Measurements from ENCODE around the gene COX17. TPM values are rescaled to one million over a fixed set of nuclear protein-coding genes. Genes with fewer than 3 reads are reported as not detected.

Gene COX17
- total and polyA plus RNA-seq, 2 experiments from 2014 or later, result 28.3 to 87.2 TPM

GRCh38 chr3:119625451-119626153 is 51.6 kb downstream of the COX17 start:
- H3K27me3 ChIP-seq, result no peaks in the 10 kb centered on the region
- H4K20me1 ChIP-seq (ENCODE audit: insufficient read depth, poor library complexity, severe bottlenecking), result no peaks in the 10 kb centered on the region
- H3K4me1 ChIP-seq (ENCODE audit: insufficient read depth), result no peaks in the 10 kb centered on the region
- no peaks in the 10 kb centered on the region for H3K9me3 ChIP-seq (ENCODE audit: low read depth)
- no peak for DNase-seq (ENCODE audit: low spot score)
- no peak overlapping the region for H3K4me3 ChIP-seq
- H2AFZ ChIP-seq, result no peak overlapping the region
- WGBS (ENCODE audit: low lambda C conversion rate, missing lambda C conversion rate), result 61% methylated on average over 8 of the region's 8 CpGs
- no peak for TF ChIP-seq EZH2phosphoT487 (IDR thresholded peaks at IDR 0.05; ENCODE audit: low read depth, severe bottlenecking, unreplicated experiment)
- no peak for TF ChIP-seq CTCF (IDR thresholded peaks at IDR 0.05; ENCODE audit: poor library complexity)
- H3K79me2 ChIP-seq, result no peaks in the 10 kb centered on the region
- H3K27ac ChIP-seq, result no peak overlapping the region
- H3K9me2 ChIP-seq (replicated peaks; ENCODE audit: insufficient read depth), result no peaks in the 10 kb centered on the region
- H3K4me2 ChIP-seq, result no peak overlapping the region
- H3K36me3 ChIP-seq (replicated peaks; ENCODE audit: insufficient read depth, low read depth), result no peaks in the 10 kb centered on the region

- Histone ChIP-seq H3K4me1 (ENCODE audit: insufficient read depth) (no peaks in the 10 kb centered on the region), H2AFZ (no peak overlapping the region), H3K27ac (no peak overlapping the region), H3K27me3 (no peaks in the 10 kb centered on the region), H3K79me2 (no peaks in the 10 kb centered on the region), H3K36me3 (replicated peaks; ENCODE audit: insufficient read depth, low read depth) (no peaks in the 10 kb centered on the region), H4K20me1 (ENCODE audit: insufficient read depth, poor library complexity, severe bottlenecking) (no peaks in the 10 kb centered on the region), H3K4me2 (no peak overlapping the region), H3K4me3 (no peak overlapping the region), H3K9me2 (replicated peaks; ENCODE audit: insufficient read depth) (no peaks in the 10 kb centered on the region), H3K9me3 (ENCODE audit: low read depth) (no peaks in the 10 kb centered on the region)
- 91% methylated on average over 9 of the region's 9 CpGs for WGBS (ENCODE audit: low lambda C conversion rate, missing lambda C conversion rate)
- TF ChIP-seq EZH2 (IDR thresholded peaks at IDR 0.05; ENCODE audit: borderline replicate concordance), result no peak
- no peak for TF ChIP-seq EZH2phosphoT487 (IDR thresholded peaks at IDR 0.05; ENCODE audit: low read depth, severe bottlenecking, unreplicated experiment)
- no peak for TF ChIP-seq CTCF (IDR thresholded peaks at IDR 0.05; ENCODE audit: poor library complexity)
- DNase-seq (ENCODE audit: low spot score), result no peak
Measured at GRCh38 chr3:119624002-119624720, 53.0 kb downstream of the COX17 start.

- no peaks in the 10 kb centered on the region for H3K9me3 ChIP-seq (ENCODE audit: low read depth)
- no peaks in the 10 kb centered on the region for H3K4me1 ChIP-seq (ENCODE audit: insufficient read depth)
- no peaks in the 10 kb centered on the region for H4K20me1 ChIP-seq (ENCODE audit: insufficient read depth, poor library complexity, severe bottlenecking)
- no peak for DNase-seq (ENCODE audit: low spot score)
- 94% methylated on average over 5 of the region's 5 CpGs for WGBS (ENCODE audit: low lambda C conversion rate, missing lambda C conversion rate)
- TF ChIP-seq CTCF (IDR thresholded peaks at IDR 0.05; ENCODE audit: poor library complexity) (no peak), EZH2 (IDR thresholded peaks at IDR 0.05; ENCODE audit: borderline replicate concordance) (no peak), EZH2phosphoT487 (IDR thresholded peaks at IDR 0.05; ENCODE audit: low read depth, severe bottlenecking, unreplicated experiment) (no peak)
- no peaks in the 10 kb centered on the region for H3K27me3 ChIP-seq
- no peaks in the 10 kb centered on the region for H3K9me2 ChIP-seq (replicated peaks; ENCODE audit: insufficient read depth)
- H3K4me2 ChIP-seq, result no peak overlapping the region
- no peaks in the 10 kb centered on the region for H3K36me3 ChIP-seq (replicated peaks; ENCODE audit: insufficient read depth, low read depth)
- no peaks in the 10 kb centered on the region for H3K79me2 ChIP-seq
- H3K27ac ChIP-seq, result no peak overlapping the region
- no peak overlapping the region for H2AFZ ChIP-seq
- H3K4me3 ChIP-seq, result no peak overlapping the region
Measured at GRCh38 chr3:119620899-119621298, 56.3 kb downstream of the COX17 start.

Other genes starting within 250 kb of the COX17 start
- 56.1 and 77.0 TPM in 2 replicates for gene TMEM39A, start 213.8 kb downstream of the COX17 start, total RNA-seq
- gene TMEM39A, start 213.8 kb downstream of the COX17 start, polyA plus RNA-seq, result 39.0 and 46.2 TPM in 2 replicates
- gene POGLUT1, start 208.4 kb downstream of the COX17 start, total RNA-seq, result 13.6 and 14.5 TPM in 2 replicates
- 15.4 and 16.3 TPM in 2 replicates for gene POGLUT1, start 208.4 kb downstream of the COX17 start, polyA plus RNA-seq
- gene TIMMDC1, start 178.9 kb downstream of the COX17 start, total RNA-seq, result 47.8 and 52.7 TPM in 2 replicates
- 140 and 155 TPM in 2 replicates for gene TIMMDC1, start 178.9 kb downstream of the COX17 start, polyA plus RNA-seq
- gene CD80, start 117.8 kb downstream of the COX17 start, total RNA-seq, result 0.07 and 0.24 TPM in 2 replicates
- gene CD80, start 117.8 kb downstream of the COX17 start, polyA plus RNA-seq, result not detected in 2 replicates
- gene ADPRH, start 97.9 kb downstream of the COX17 start, total RNA-seq, result 1.7 and 1.8 TPM in 2 replicates
- 0.56 and 1.5 TPM in 2 replicates for gene ADPRH, start 97.9 kb downstream of the COX17 start, polyA plus RNA-seq
- gene PLA1A, start 79.5 kb downstream of the COX17 start, total RNA-seq, result 2.6 TPM in 2 replicates
- 2.9 and 3.3 TPM in 2 replicates for gene PLA1A, start 79.5 kb downstream of the COX17 start, polyA plus RNA-seq
- 2.7 and 3.9 TPM in 2 replicates for gene POPDC2, start 16.8 kb downstream of the COX17 start, total RNA-seq
- 1.2 and 1.6 TPM in 2 replicates for gene POPDC2, start 16.8 kb downstream of the COX17 start, polyA plus RNA-seq
- gene CFAP91, start 25.6 kb upstream of the COX17 start, total RNA-seq, result 1.4 and 2.3 TPM in 2 replicates
- gene CFAP91, start 25.6 kb upstream of the COX17 start, polyA plus RNA-seq, result 0.77 TPM in 1 of 2 replicates, not detected in the other
- 7.0 and 7.1 TPM in 2 replicates for gene NR1I2, start 104.7 kb upstream of the COX17 start, total RNA-seq
- 2.8 and 5.0 TPM in 2 replicates for gene NR1I2, start 104.7 kb upstream of the COX17 start, polyA plus RNA-seq